Adrenal gland (tissue), 5 donors: ENCODE data around the gene NCL.

Source experiments
- POLR2A ChIP-seq, 2 donors: fragments of 450-650 bp; IDR thresholded peaks; one replicate each; pipeline ENCODE4 v1.6.1; 2017; ENCODE audit warnings: antibody characterized with exemption in 2 of 2, mild to moderate bottlenecking in 2 of 2, moderate library complexity in 1 of 2
- TF ChIP-seq, protein P1 (sequence below), 6 experiments: fragments of 450-650 bp in 4 of 6; fragments of 200-600 bp in 2 of 6; sonication (generic) in 1 of 6; IDR thresholded peaks; 1 replicate in 5 of 6; 2 replicates in 1 of 6; pipeline versions ENCODE4 v1.5.1 to v1.8.0; 2016 to 2021; ENCODE audit warnings: antibody characterized with exemption in 6 of 6, mild to moderate bottlenecking in 2 of 6, moderate library complexity in 1 of 6
- donor health status: DM: no; HTN: no; CAD: no.

DNA sequence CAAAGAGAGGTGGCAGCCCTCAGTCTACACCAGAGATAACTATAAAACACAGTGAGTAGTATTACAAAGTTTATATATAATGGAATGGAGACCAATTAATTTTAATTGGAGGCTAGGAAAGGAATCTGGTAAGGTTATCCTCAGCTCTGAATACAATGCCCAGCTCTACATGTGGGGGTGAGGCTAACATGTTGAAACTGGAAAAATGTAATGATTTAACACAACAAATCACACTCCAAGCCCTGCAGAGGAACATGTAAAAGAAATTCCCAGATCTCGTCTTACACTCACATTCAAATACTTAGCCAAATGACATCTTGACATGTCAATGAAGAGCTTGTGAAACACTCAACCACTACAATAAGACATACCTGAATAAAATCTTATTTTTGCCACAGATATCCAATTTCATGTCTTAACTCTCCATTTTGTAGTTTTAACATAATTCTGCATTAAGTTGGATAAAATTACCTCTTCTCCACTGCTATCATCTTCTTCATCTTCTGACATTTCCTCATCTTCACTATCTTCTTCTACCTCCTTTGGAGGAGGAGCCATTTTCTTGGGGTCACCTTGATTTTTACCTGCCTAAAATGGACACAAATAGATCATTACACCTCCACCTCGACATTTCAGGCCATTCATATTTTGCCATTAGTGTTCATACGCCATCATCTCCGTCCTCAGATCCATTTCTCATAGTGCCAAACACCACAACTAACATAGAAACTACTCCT, 1.4 kb downstream of the NCL start:
- no peak for TF ChIP-seq POLR2A (IDR thresholded peaks at IDR 0.05)
- TF ChIP-seq, protein P1, sequence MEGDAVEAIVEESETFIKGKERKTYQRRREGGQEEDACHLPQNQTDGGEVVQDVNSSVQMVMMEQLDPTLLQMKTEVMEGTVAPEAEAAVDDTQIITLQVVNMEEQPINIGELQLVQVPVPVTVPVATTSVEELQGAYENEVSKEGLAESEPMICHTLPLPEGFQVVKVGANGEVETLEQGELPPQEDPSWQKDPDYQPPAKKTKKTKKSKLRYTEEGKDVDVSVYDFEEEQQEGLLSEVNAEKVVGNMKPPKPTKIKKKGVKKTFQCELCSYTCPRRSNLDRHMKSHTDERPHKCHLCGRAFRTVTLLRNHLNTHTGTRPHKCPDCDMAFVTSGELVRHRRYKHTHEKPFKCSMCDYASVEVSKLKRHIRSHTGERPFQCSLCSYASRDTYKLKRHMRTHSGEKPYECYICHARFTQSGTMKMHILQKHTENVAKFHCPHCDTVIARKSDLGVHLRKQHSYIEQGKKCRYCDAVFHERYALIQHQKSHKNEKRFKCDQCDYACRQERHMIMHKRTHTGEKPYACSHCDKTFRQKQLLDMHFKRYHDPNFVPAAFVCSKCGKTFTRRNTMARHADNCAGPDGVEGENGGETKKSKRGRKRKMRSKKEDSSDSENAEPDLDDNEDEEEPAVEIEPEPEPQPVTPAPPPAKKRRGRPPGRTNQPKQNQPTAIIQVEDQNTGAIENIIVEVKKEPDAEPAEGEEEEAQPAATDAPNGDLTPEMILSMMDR (IDR thresholded peaks at IDR 0.05): no peak
